HepG2 (cell line): ENCODE data around the gene GLOD4. TPM values are rescaled to one million over a fixed set of nuclear protein-coding genes. Genes with fewer than 3 reads are reported as not detected.
"Not testable (repeated sequence)": the region's sequence is repeated elsewhere in the genome, so short reads cannot be mapped to it uniquely, and the experiment has no call there.

ENCODE experiments used
- ATAC-seq: fragments of 200-7000 bp; cut with Tn5 transposase; 3 replicates; pipeline ENCODE4 v1.9.1; 2020; ENCODE audit warnings: mild to moderate bottlenecking, moderate library complexity
- BruUV-seq: library from RNA; stranded (reverse); fragments of 400-500 nt; replicated peaks from 2 replicates; lab custom pipeline; 2021; lab: Mats Ljungman, UMichigan
- CTCF ChIA-PET: fragments of 300-600 bp; formaldehyde crosslinking; extraction: SDS; loops from one replicate; lab custom pipeline; 2021; ENCODE audit warnings: low total read pairs, inconsistent platforms, low intra/inter-chr PET ratio; lab: Yijun Ruan, JAX
- POLR2A ChIA-PET: fragments of 350-600 bp; sonication (Branson Sonifier 250); formaldehyde crosslinking; loops from one replicate; lab custom pipeline; 2020; ENCODE audit warnings: antibody characterized with exemption, inconsistent platforms; lab: Yijun Ruan, JAX
- DNase-seq: peaks from one replicate; pipeline ENCODE4 v3.0.0-alpha.2; 2015; ENCODE audit warnings: low spot score
- FAIRE-seq: peaks from 3 replicates; lab custom pipeline; 2011; peaks lifted over from hg19 to GRCh38; lab: Jason Lieb, UNC
- H2AFZ ChIP-seq: one replicate; pipeline ENCODE4 v1.6.1; 2011; ENCODE audit warnings: low read length, inconsistent platforms
- H3K27ac ChIP-seq: fragments of 300-600 bp; 3 replicates; pipeline ENCODE4 v1.8.0; 2011; ENCODE audit warnings: mixed run types, mild to moderate bottlenecking, mixed read lengths, low read length, inconsistent platforms; ENCODE audit not compliant: insufficient read depth; ENCODE audit errors: extremely low read length
- H3K27me3 ChIP-seq, 2 experiments: fragments of 200-600 bp in 1 of 2; 2 replicates in 1 of 2; 3 replicates in 1 of 2; pipeline versions ENCODE4 v1.6.0 to v1.8.0; 2011; ENCODE audit warnings: low read length in 2 of 2, mild to moderate bottlenecking in 2 of 2, moderate library complexity in 2 of 2, inconsistent platforms in 1 of 2; ENCODE audit not compliant: insufficient read depth in 2 of 2, control insufficient read depth in 1 of 2
- H3K36me3 ChIP-seq, 2 experiments: fragments of 200-600 bp in 1 of 2; replicated peaks in 1 of 2; 2 replicates in 1 of 2; 3 replicates in 1 of 2; pipeline versions ENCODE4 v1.5.1 to v1.8.0; 2011; ENCODE audit warnings: low read length in 2 of 2, inconsistent platforms in 1 of 2; ENCODE audit not compliant: insufficient read depth in 2 of 2, control insufficient read depth in 1 of 2
- H3K4me1 ChIP-seq: 2 replicates; pipeline ENCODE4 v1.5.1; 2012; ENCODE audit warnings: low read length, inconsistent platforms; ENCODE audit not compliant: insufficient read depth
- H3K4me2 ChIP-seq: 2 replicates; pipeline ENCODE4 v1.6.0; 2011; ENCODE audit warnings: low read depth, low read length, inconsistent platforms
- H3K4me3 ChIP-seq, 3 experiments: fragments of 200-600 bp in 1 of 3; sonication (generic), shearing (Covaris generic) in 1 of 3; replicated peaks in 1 of 3; 2 replicates each; pipeline ENCODE4 v1.5.1; 2011 to 2016; ENCODE audit warnings: low read length in 3 of 3, inconsistent platforms in 2 of 3, low read depth in 2 of 3, mild to moderate bottlenecking in 2 of 3, control low read depth in 1 of 3, mixed read lengths in 1 of 3; ENCODE audit not compliant: insufficient read depth in 1 of 3
- H3K79me2 ChIP-seq: one replicate; pipeline ENCODE4 v1.6.1; 2011; ENCODE audit warnings: low read length, inconsistent platforms; ENCODE audit not compliant: insufficient read depth
- H3K9ac ChIP-seq: 2 replicates; pipeline ENCODE4 v1.6.0; 2011; ENCODE audit warnings: mild to moderate bottlenecking, low read depth, low read length, inconsistent platforms; ENCODE audit not compliant: insufficient read depth
- H3K9me3 ChIP-seq: 2 replicates; pipeline ENCODE4 v1.5.1; 2012; ENCODE audit warnings: mild to moderate bottlenecking, low read length
- H4K20me1 ChIP-seq: 2 replicates; pipeline ENCODE4 v1.6.0; 2011; ENCODE audit warnings: inconsistent platforms, mild to moderate bottlenecking, low read length, moderate library complexity; ENCODE audit not compliant: insufficient read depth
- AKAP8 ChIP-seq: sonication (generic); formaldehyde crosslinking; IDR thresholded peaks from 2 replicates; pipeline ENCODE4 v1.5.1; 2020; ENCODE audit warnings: mild to moderate bottlenecking, missing genetic modification reagents
- KLF15 ChIP-seq: sonication (generic); formaldehyde crosslinking; IDR thresholded peaks from 2 replicates; pipeline ENCODE4 v1.8.1; 2023; ENCODE audit warnings: borderline replicate concordance, mild to moderate bottlenecking, inconsistent platforms, missing genetic modification reagents, mixed read lengths
- PTBP1 ChIP-seq: fragments of 200-400 bp; formaldehyde crosslinking; IDR thresholded peaks from 2 replicates; pipeline ENCODE4 v1.6.1; 2018; ENCODE audit warnings: low read length, low read depth; ENCODE audit not compliant: poor library complexity, severe bottlenecking
- WGBS: methylation state at CpG from one replicate; pipeline ENCODE4 v1.1.6; 2017; ENCODE audit warnings: low lambda C conversion rate; 5-methylcytosine and 5-hydroxymethylcytosine counted together
- in situ Hi-C: cut with HindIII; loops from 2 replicates; pipeline ENCODE4 v1.10.0; 2017; ENCODE audit warnings: low pct_unique_long_range_greater_than_20kb; ENCODE audit not compliant: extremely low pct_ligation_motif_present
- intact Hi-C: fragments of 100-400 bp; cut with micrococcal nuclease; formaldehyde crosslinking; loops from one replicate; pipeline ENCODE4 v1.10.0; 2022; ENCODE audit not compliant: unreplicated experiment
- polyA plus RNA-seq, 8 experiments: library from polyadenylated mRNA; depleted of rRNA in 3 of 8; stranded (reverse) in 7 of 8; unstranded in 1 of 8; fragments of >200 nt; fragmentation: Illumina TruSeq in 4 of 8; extraction: Trizol in 4 of 8; gene quantifications; 2 replicates each; pipeline versions ENCODE4 v1.2.1 to v1.2.3, GENCODE V29; 2011 to 2016; ENCODE audit warnings: low read depth in 4 of 8, missing spikeins in 1 of 8, mixed read lengths in 1 of 8; ENCODE audit not compliant: insufficient read depth in 1 of 8
- total RNA-seq, 5 experiments: library from RNA; depleted of rRNA; stranded (reverse); fragments of >200 nt; fragmentation: Illumina TruSeq; extraction: Trizol; gene quantifications; 2 replicates each; pipeline ENCODE4 v1.2.3, GENCODE V29; 2016; ENCODE audit warnings: low read depth in 1 of 5
- TF ChIP-seq, protein P1 (sequence below): sonication (generic); formaldehyde crosslinking; IDR thresholded peaks from 2 replicates; pipeline ENCODE4 v1.8.0; 2022; ENCODE audit warnings: missing genetic modification reagents, mild to moderate bottlenecking, borderline replicate concordance
- TF ChIP-seq, protein P2 (sequence below): sonication (generic); formaldehyde crosslinking; IDR thresholded peaks from 2 replicates; pipeline ENCODE4 v1.4.0; 2020; ENCODE audit warnings: mild to moderate bottlenecking, missing genetic modification reagents

GLOD4 gene
- total and polyA plus RNA-seq, 2 of the 13 experiments (the other 11 are each of a cell fraction or from before 2014, with no cell fraction given), result 53.7 to 87.8 TPM

DNA sequence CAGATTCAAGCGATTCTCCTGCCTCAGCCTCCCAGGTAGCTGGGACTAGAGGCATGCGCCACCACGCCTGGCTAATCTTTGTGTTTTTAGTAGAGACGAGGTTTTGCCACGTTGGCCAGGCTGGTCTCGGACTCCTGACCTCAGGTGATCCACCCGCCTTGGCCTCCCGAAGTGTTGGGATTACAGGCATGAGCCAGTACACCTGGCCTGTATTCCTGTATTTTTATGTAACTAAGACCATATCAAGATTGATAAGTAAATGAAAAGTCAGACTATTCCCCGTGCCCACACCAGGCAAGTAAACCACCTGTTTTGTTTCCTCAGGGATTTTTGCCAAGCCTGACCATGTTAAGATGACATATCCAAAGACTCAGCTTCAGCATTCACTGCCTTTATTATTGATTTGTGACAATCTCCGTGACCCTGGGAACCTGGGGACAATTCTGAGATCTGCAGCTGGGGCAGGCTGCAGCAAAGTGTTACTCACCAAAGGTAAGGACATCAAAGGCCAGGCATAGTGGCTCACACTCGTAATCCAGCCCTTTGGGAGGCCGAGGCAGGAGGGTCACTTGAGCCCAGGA, 5.7 kb upstream of the GLOD4 start:
- no TSS peak for BruUV-seq
- WGBS, result 97% methylated on average over 10 of the region's 12 CpGs
- no peak for FAIRE-seq
- CTCF ChIA-PET, result no interaction called here
- no peak overlapping the region for H3K4me3 ChIP-seq
- intact Hi-C loops (no loop called here), in situ Hi-C loops (no loop called here)
- TF ChIP-seq, protein P1, sequence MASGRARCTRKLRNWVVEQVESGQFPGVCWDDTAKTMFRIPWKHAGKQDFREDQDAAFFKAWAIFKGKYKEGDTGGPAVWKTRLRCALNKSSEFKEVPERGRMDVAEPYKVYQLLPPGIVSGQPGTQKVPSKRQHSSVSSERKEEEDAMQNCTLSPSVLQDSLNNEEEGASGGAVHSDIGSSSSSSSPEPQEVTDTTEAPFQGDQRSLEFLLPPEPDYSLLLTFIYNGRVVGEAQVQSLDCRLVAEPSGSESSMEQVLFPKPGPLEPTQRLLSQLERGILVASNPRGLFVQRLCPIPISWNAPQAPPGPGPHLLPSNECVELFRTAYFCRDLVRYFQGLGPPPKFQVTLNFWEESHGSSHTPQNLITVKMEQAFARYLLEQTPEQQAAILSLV (CRISPR knock-in tag), result no peak
- TF ChIP-seq, protein P2, sequence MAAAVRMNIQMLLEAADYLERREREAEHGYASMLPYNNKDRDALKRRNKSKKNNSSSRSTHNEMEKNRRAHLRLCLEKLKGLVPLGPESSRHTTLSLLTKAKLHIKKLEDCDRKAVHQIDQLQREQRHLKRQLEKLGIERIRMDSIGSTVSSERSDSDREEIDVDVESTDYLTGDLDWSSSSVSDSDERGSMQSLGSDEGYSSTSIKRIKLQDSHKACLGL, result no peak
- no peak for TF ChIP-seq PTBP1
- TF ChIP-seq AKAP8, result no peak
- no peak for TF ChIP-seq KLF15
- POLR2A ChIA-PET, result no interaction called here
- no peak overlapping the region for H3K27ac ChIP-seq
- DNase-seq, result no peak
- no peak overlapping the region for H3K9ac ChIP-seq
- H3K9me3 ChIP-seq, result no peaks in the 10 kb centered on the region
- no peak for ATAC-seq
- H3K27me3 ChIP-seq, result no peaks in the 10 kb centered on the region; a peak in 1 of 5 replicates
- H3K4me1 ChIP-seq, result peaks cover 19% of the 10 kb centered on the region
- H3K36me3 ChIP-seq, result peaks cover 17 to 55% of the 10 kb centered on the region in 2 experiments; a peak in 4 of 5 replicates
- no peak overlapping the region for H2AFZ ChIP-seq
- no peaks in the 10 kb centered on the region for H4K20me1 ChIP-seq
- peaks cover 22% of the 10 kb centered on the region for H3K79me2 ChIP-seq
- no peak overlapping the region for H3K4me2 ChIP-seq

DNA sequence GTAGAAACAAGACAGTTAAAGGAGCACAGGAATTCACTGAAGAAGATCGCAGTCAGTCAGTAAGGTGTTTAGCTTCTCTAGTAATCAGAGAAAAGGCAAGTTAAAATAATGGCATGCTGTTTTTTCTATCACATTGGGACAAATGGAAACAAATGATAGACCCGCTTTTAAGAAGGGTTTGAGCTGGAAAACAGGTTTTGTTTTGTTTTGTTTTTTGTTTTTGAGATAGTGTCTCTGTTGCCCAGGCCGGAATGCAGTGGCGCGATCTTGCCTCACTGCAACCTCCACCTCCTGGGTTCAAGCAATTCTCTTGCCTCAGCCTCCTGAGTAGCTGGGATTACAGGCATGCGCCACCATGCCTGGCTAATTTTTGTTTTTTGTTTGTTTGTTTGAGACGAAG, 3.8 kb upstream of the GLOD4 start:
- Histone ChIP-seq H3K79me2 (peaks cover 41% of the 10 kb centered on the region), H3K4me1 (peaks cover 19% of the 10 kb centered on the region), H3K36me3 (peaks cover 15 to 37% of the 10 kb centered on the region in 2 experiments; a peak in 4 of 5 replicates)
- CTCF ChIA-PET, POLR2A ChIA-PET, intact Hi-C loops, FAIRE-seq, H4K20me1 ChIP-seq, H3K27ac ChIP-seq, ATAC-seq, in situ Hi-C loops, BruUV-seq, H3K4me2 ChIP-seq, H3K9me3 ChIP-seq, H3K4me3 ChIP-seq, DNase-seq, H3K27me3 ChIP-seq, H3K9ac ChIP-seq, H2AFZ ChIP-seq: not testable (repeated sequence)
- 97% methylated on average over 7 of the region's 7 CpGs for WGBS
